WTC11 (cell line): ENCODE measurements around the gene TUBB2B. TPM values are rescaled to one million over a fixed set of nuclear protein-coding genes. Genes with fewer than 3 reads are reported as not detected.

Experiments used
- ATAC-seq: fragments of 200-7000 bp; cut with Tn5 transposase; 2 replicates; pipeline ENCODE4 v1.10.0; 2021; ENCODE audit warnings: mild to moderate bottlenecking, moderate library complexity
- CTCF ChIA-PET: fragments of 300-600 bp; sonication (Branson Sonifier 250); formaldehyde crosslinking; loops from one replicate; lab custom pipeline; 2021; ENCODE audit warnings: antibody characterized with exemption; lab: Charles Lee
- POLR2A ChIA-PET: fragments of 350-600 bp; sonication (Branson Sonifier 250); formaldehyde crosslinking; loops from one replicate; lab custom pipeline; 2021; ENCODE audit warnings: antibody characterized with exemption; lab: Charles Lee
- DNase-seq: peaks from one replicate; pipeline ENCODE4 v3.0.0; 2021; ENCODE audit warnings: low spot score
- H3K27ac Mint-ChIP-seq: 2 replicates; pipeline ENCODE4 v1.8.0; 2021; ENCODE audit warnings: mixed read lengths
- H3K27me3 Mint-ChIP-seq: 2 replicates; pipeline ENCODE4 v1.8.0; 2021; ENCODE audit warnings: low read depth, mild to moderate bottlenecking, moderate library complexity, mixed read lengths
- H3K36me3 Mint-ChIP-seq: 2 replicates; pipeline ENCODE4 v1.8.0; 2021; ENCODE audit warnings: mixed read lengths
- H3K4me1 Mint-ChIP-seq: 2 replicates; pipeline ENCODE4 v1.8.0; 2022; ENCODE audit warnings: mixed read lengths
- H3K4me3 Mint-ChIP-seq: 2 replicates; pipeline ENCODE4 v1.8.0; 2021; ENCODE audit warnings: mild to moderate bottlenecking, moderate library complexity, mixed read lengths
- H3K9me3 Mint-ChIP-seq: 2 replicates; pipeline ENCODE4 v1.8.0; 2021; ENCODE audit warnings: mixed read lengths
- ATF1 ChIP-seq: sonication (generic); formaldehyde crosslinking; IDR thresholded peaks from 2 replicates; pipeline ENCODE4 v1.8.1; 2023; ENCODE audit warnings: mild to moderate bottlenecking, moderate library complexity, missing genetic modification reagents
- ERG ChIP-seq: fragments of 250-450 bp; sonication (Bioruptor Pico); IDR thresholded peaks from 2 replicates; pipeline ENCODE4 v1.8.0; 2021; ENCODE audit warnings: mild to moderate bottlenecking
- FOXJ3 ChIP-seq: sonication (generic); formaldehyde crosslinking; IDR thresholded peaks from 2 replicates; pipeline ENCODE4 v1.9.0; 2021; ENCODE audit warnings: missing genetic modification reagents, mild to moderate bottlenecking, borderline replicate concordance
- FOXK1 ChIP-seq: sonication (generic); formaldehyde crosslinking; IDR thresholded peaks from 2 replicates; pipeline ENCODE4 v1.8.0; 2022; ENCODE audit warnings: mild to moderate bottlenecking, moderate library complexity, missing genetic modification reagents
- FOXP4 ChIP-seq: sonication (generic); formaldehyde crosslinking; IDR thresholded peaks from 2 replicates; pipeline ENCODE4 v1.8.0; 2022; ENCODE audit warnings: mild to moderate bottlenecking, missing genetic modification reagents
- GABPB1 ChIP-seq: sonication (generic); formaldehyde crosslinking; IDR thresholded peaks from 2 replicates; pipeline ENCODE4 v1.8.1; 2023; ENCODE audit warnings: mild to moderate bottlenecking, missing genetic modification reagents
- NFATC4 ChIP-seq: fragments of 250-450 bp; sonication (Bioruptor Pico); IDR thresholded peaks from 2 replicates; pipeline ENCODE4 v1.9.0; 2021; ENCODE audit warnings: mild to moderate bottlenecking
- SP1 ChIP-seq: sonication (generic); formaldehyde crosslinking; conservative IDR thresholded peaks from 2 replicates; pipeline ENCODE4 v1.8.1; 2022; ENCODE audit warnings: missing genetic modification reagents
- USF1 ChIP-seq: sonication (generic); formaldehyde crosslinking; IDR thresholded peaks from 2 replicates; pipeline ENCODE4 v1.8.0; 2022; ENCODE audit warnings: mild to moderate bottlenecking, missing genetic modification reagents
- ZNF263 ChIP-seq: sonication (generic); formaldehyde crosslinking; IDR thresholded peaks from 2 replicates; pipeline ENCODE4 v1.8.1; 2022; ENCODE audit warnings: low read depth, mild to moderate bottlenecking, moderate library complexity, missing genetic modification reagents
- ZNF317 ChIP-seq: sonication (generic); formaldehyde crosslinking; IDR thresholded peaks from 2 replicates; pipeline ENCODE4 v1.8.1; 2023; ENCODE audit warnings: low read depth, mild to moderate bottlenecking, moderate library complexity, missing genetic modification reagents, borderline replicate concordance
- ZNF396 ChIP-seq: fragments of 250-450 bp; sonication (Bioruptor Pico); IDR thresholded peaks from 2 replicates; pipeline ENCODE4 v1.8.0; 2021; ENCODE audit warnings: mild to moderate bottlenecking, moderate library complexity, borderline replicate concordance
- total RNA-seq: library from RNA; stranded (reverse); gene quantifications from 3 replicates; pipeline ENCODE4 v1.2.3, GENCODE V29; 2021
- TF ChIP-seq, protein P1 (sequence below): sonication (generic); formaldehyde crosslinking; IDR thresholded peaks from 2 replicates; pipeline ENCODE4 v1.8.1; 2023; ENCODE audit warnings: mild to moderate bottlenecking, missing genetic modification reagents, moderate library complexity
- TF ChIP-seq, protein P2 (sequence below): sonication (generic); formaldehyde crosslinking; IDR thresholded peaks from 2 replicates; pipeline ENCODE4 v1.8.0; 2023; ENCODE audit warnings: missing genetic modification reagents
- TF ChIP-seq, protein P3 (sequence below): sonication (generic); formaldehyde crosslinking; IDR thresholded peaks from 2 replicates; pipeline ENCODE4 v1.8.0; 2022; ENCODE audit warnings: mild to moderate bottlenecking, missing genetic modification reagents
- TF ChIP-seq, protein P4 (sequence below): fragments of 250-450 bp; sonication (Bioruptor Pico); conservative IDR thresholded peaks from 2 replicates; pipeline ENCODE4 v1.9.0; 2021; ENCODE audit warnings: mild to moderate bottlenecking
- TF ChIP-seq, protein P5 (sequence below): sonication (generic); formaldehyde crosslinking; IDR thresholded peaks from 2 replicates; pipeline ENCODE4 v1.8.0; 2023; ENCODE audit warnings: mild to moderate bottlenecking, missing genetic modification reagents
- TF ChIP-seq, protein P6 (sequence below): fragments of 250-450 bp; sonication (Bioruptor Pico); IDR thresholded peaks from 2 replicates; pipeline ENCODE4 v1.9.0; 2021; ENCODE audit warnings: mild to moderate bottlenecking

The TUBB2B gene
- total RNA-seq, 1 experiment from 2014 or later, result 591 TPM

GRCh38 chr6:3249821-3250220 lies 22.4 kb upstream of the TUBB2B start (continued):
- no peak for TF ChIP-seq ZNF263 (CRISPR knock-in tag)

DNA sequence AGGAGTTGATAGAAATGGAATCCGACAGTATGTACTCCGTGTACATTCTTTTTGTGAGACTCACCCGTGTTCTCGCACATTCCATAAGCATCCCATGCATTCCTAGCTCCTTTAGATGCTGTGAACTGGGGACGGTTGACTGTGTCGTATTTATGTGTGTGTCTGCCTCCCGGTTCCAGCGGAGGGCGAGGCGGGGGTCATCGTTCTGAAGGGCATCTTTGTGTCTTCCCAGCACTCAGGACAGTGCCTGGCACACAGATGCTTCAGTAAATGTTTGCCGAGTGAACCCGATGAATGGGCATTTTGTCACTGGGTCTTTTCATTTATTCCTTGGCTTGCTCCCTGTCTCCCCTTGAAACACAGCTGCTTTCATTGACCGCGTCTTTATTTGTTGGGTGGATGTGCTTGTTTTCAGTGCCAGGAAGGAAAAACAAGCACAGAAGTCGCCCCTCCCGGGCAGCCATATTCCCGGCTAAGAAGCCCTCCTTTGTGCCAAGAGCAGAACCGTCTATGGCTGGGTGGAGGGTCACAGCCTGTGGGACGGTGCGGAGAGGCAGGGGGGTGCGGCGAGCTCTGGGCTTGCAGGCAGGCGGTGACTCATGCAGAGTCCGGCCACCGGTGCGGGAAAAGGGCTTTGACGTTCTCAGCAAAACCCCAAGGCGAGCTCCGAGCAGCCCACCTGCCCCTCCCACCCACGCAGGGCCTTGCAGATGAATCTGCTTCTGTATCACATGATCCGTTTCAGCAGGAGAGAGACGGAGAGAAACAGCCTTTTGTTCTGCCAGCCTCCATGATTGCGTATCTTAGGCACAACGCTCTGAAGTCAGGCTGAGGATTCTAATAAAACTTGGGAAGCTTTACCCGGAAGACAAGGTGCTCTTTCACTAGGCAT lies 20.0 kb upstream of the TUBB2B start:
- no peak overlapping the region for H3K4me3 Mint-ChIP-seq
- peak overlapping the region; percentile 28; the same call in 1 of the 2 replicates for H3K27ac Mint-ChIP-seq
- H3K4me1 Mint-ChIP-seq, result peaks cover 37% of the 10 kb centered on the region
- peak; percentile 66 for ATAC-seq
- peak; percentile 52 for DNase-seq
- TF ChIP-seq ZNF396 (CRISPR knock-in tag), result no peak
- TF ChIP-seq FOXK1, result no peak
- TF ChIP-seq, protein P1, sequence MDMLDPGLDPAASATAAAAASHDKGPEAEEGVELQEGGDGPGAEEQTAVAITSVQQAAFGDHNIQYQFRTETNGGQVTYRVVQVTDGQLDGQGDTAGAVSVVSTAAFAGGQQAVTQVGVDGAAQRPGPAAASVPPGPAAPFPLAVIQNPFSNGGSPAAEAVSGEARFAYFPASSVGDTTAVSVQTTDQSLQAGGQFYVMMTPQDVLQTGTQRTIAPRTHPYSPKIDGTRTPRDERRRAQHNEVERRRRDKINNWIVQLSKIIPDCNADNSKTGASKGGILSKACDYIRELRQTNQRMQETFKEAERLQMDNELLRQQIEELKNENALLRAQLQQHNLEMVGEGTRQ (CRISPR knock-in tag), result peak; percentile 55; the same call in 1 of the 2 replicates
- TF ChIP-seq NFATC4, result no peak
- peak; percentile 16; the same call in 1 of the 2 replicates for TF ChIP-seq GABPB1 (CRISPR knock-in tag)
- peak; percentile 26; the same call in 1 of the 2 replicates for TF ChIP-seq USF1 (CRISPR knock-in tag)
- no peak for TF ChIP-seq FOXJ3 (CRISPR knock-in tag)
- TF ChIP-seq ERG (CRISPR knock-in tag), result no peak
- TF ChIP-seq, all 79 proteins: peak for 3
- Mint-ChIP-seq H3K36me3 (no peaks in the 10 kb centered on the region; the same call in 1 of the 2 replicates), H3K9me3 (no peaks in the 10 kb centered on the region), H3K27me3 (peaks cover 15% of the 10 kb centered on the region)
- POLR2A ChIA-PET, result no interaction called here
- CTCF ChIA-PET, result interaction anchor here (0.7 to 1.6 kb wide), 10 partner anchors 8 to 121 kb away, joined by 3 to 7 read pairs (median 4); partner anchors contain the start of genes PSMG4, TUBB2A and TUBB2B

DNA sequence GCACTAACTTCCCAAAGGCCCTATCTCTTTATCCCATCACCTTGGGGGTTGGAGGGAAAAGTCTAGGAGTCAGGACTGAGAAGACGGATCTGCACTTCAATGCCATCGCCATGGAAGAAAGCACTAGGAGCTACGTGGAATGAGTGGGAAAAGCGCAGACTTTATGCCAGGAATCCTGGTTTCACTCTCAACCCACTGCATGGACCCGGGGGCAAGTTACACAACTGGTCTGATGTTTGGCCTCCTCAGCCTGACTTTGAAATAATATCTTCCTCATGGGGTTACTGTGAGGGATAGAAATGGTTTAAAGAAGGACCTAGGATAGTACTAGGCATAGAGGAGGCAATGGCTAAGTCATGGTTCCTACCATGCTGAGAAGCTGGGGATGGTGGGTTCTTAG lies 17.8 kb upstream of the TUBB2B start:
- H3K4me1 Mint-ChIP-seq, result peaks cover 16% of the 10 kb centered on the region
- no peaks in the 10 kb centered on the region; the same call in 1 of the 2 replicates for H3K36me3 Mint-ChIP-seq
- TF ChIP-seq, protein P2, sequence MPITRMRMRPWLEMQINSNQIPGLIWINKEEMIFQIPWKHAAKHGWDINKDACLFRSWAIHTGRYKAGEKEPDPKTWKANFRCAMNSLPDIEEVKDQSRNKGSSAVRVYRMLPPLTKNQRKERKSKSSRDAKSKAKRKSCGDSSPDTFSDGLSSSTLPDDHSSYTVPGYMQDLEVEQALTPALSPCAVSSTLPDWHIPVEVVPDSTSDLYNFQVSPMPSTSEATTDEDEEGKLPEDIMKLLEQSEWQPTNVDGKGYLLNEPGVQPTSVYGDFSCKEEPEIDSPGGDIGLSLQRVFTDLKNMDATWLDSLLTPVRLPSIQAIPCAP, result no peak
- TF ChIP-seq SP1 (CRISPR knock-in tag), result no peak
- TF ChIP-seq ZNF317, result no peak
- TF ChIP-seq ATF1 (CRISPR knock-in tag), result no peak
- TF ChIP-seq, protein P3, sequence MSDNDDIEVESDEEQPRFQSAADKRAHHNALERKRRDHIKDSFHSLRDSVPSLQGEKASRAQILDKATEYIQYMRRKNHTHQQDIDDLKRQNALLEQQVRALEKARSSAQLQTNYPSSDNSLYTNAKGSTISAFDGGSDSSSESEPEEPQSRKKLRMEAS (CRISPR knock-in tag), result no peak
- TF ChIP-seq FOXP4 (CRISPR knock-in tag), result no peak
- TF ChIP-seq, protein P4, sequence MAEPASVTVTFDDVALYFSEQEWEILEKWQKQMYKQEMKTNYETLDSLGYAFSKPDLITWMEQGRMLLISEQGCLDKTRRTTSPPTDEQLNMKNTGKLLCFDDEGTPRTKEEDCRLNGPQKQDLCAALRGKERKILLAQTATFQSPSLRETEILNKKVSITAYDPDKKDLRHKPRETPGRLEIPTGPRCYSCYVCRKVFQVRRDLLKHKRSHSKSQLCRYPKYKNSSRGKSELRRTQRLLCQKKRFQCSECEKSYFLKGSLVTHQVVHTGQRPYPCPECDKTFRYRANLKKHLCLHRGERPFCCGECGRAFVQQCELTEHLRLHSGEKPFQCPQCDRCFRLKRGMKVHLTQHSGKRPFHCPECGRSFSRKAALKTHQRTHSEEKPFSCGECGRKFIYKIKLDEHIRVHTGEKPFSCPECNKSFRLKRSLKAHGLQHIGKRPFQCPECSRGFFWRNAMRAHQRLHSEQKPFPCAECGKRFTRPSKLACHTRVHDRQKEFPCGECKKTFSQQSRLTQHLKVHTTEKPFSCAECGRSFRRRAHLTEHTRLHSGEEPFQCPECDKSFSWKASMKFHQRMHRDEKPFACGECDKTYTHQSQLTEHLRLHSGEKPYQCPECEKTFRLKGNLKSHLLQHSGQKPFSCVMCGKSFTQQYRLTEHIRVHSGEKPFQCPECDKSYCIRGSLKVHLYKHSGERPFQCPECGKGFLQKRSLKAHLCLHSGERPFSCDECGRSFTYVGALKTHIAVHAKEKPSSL, result no peak
- TF ChIP-seq, protein P5, sequence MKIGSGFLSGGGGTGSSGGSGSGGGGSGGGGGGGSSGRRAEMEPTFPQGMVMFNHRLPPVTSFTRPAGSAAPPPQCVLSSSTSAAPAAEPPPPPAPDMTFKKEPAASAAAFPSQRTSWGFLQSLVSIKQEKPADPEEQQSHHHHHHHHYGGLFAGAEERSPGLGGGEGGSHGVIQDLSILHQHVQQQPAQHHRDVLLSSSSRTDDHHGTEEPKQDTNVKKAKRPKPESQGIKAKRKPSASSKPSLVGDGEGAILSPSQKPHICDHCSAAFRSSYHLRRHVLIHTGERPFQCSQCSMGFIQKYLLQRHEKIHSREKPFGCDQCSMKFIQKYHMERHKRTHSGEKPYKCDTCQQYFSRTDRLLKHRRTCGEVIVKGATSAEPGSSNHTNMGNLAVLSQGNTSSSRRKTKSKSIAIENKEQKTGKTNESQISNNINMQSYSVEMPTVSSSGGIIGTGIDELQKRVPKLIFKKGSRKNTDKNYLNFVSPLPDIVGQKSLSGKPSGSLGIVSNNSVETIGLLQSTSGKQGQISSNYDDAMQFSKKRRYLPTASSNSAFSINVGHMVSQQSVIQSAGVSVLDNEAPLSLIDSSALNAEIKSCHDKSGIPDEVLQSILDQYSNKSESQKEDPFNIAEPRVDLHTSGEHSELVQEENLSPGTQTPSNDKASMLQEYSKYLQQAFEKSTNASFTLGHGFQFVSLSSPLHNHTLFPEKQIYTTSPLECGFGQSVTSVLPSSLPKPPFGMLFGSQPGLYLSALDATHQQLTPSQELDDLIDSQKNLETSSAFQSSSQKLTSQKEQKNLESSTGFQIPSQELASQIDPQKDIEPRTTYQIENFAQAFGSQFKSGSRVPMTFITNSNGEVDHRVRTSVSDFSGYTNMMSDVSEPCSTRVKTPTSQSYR, result no peak
- no peak for TF ChIP-seq FOXK1
- TF ChIP-seq USF1 (CRISPR knock-in tag), result no peak
- TF ChIP-seq, protein P6, sequence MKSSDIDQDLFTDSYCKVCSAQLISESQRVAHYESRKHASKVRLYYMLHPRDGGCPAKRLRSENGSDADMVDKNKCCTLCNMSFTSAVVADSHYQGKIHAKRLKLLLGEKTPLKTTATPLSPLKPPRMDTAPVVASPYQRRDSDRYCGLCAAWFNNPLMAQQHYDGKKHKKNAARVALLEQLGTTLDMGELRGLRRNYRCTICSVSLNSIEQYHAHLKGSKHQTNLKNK, result no peak

More for the DNA sequence above, 17.8 kb upstream of the TUBB2B start:
- ATAC-seq, result no peak
- H3K27ac Mint-ChIP-seq, result no peak overlapping the region
- POLR2A ChIA-PET, result no interaction called here
- H3K27me3 Mint-ChIP-seq, result peaks cover 9% of the 10 kb centered on the region
- H3K9me3 Mint-ChIP-seq, result no peaks in the 10 kb centered on the region; the same call in 1 of the 2 replicates
- CTCF ChIA-PET, result interaction anchor here (1.3 kb wide), 1 partner anchor 9 kb away, joined by 3 read pairs; no protein-coding TSS in a partner anchor
- DNase-seq, result no peak
- no peak overlapping the region for H3K4me3 Mint-ChIP-seq
